HG03097 (cell line): Measurements from ENCODE around the gene CYP3A4.
"Not testable (repeated sequence)": the region's sequence is repeated elsewhere in the genome, so short reads cannot be mapped to it uniquely, and the experiment has no call there.

ENCODE experiments used
- ATAC-seq: cut with Tn5 transposase; IDR thresholded peaks from one replicate; pipeline ENCODE4 v1.9.1; 2021; ENCODE audit not compliant: unreplicated experiment, low FRiP score

Gene CYP3A4

GRCh38 chr7:99730238-99730810, 53.7 kb downstream of the CYP3A4 start:
- ATAC-seq = no peak

- ATAC-seq = no peak
Measured at GRCh38 chr7:99729486-99730237, 54.3 kb downstream of the CYP3A4 start.

DNA sequence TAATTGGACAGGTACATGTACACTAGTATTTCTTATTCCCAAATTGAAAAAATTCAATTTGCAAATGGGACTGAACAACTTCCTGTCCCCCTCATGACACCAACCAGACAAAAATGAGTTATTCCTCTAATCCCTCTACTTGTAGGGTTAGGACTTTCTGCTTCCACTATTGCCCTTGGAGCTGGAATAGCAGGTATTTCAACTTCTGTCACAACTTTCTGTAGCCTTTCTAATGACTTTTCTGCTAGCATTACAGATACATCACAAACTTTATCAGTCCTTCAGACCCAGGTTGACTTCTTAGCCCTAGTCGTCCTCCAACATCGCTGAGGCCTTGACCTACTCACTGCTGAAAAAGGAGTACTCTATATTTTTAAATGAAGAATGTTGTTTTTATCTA, 55.4 kb downstream of the CYP3A4 start:
- ATAC-seq = no peak

GRCh38 chr7:99723201-99723600, 60.8 kb downstream of the CYP3A4 start:
- ATAC-seq = not testable (repeated sequence)

DNA sequence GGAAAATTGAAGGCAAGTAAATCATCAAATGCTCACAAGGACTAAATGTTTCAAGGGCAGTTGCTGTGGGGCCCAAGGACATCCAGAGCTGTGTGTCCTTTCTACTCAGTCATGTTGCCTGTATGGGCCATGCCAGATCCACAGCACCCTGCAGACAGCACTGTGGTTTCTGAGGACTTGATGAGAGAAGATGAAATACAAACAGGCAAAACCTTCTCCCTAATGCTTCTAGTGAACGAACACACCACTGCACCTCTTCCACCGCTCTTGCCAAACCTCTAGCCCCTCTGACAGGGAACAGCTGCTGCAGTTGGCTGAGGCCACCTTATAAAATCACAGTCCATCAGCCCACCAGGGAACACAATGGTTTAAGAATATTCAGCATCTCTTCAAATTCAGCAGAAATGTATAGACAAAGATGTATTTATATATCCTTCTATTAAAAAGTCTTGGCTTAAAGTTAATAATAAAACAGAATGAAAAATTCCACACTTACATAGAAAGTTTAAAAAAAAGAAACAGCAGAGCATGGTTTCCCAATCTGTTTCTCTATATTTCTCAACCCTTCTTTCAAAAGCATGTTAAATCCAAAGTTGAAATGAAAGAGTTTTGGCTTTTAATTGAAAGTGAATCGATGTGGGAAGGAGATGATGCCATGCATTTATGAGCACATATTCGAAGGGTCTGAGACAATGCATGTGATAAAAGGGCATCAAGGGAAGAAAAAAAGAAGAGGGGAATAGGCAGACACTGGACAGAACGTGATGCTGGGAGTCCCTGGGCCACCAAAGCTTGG, 63.0 kb downstream of the CYP3A4 start:
- no peak for ATAC-seq

GRCh38 chr7:99719996-99720769, 63.8 kb downstream of the CYP3A4 start:
- no peak for ATAC-seq

DNA sequence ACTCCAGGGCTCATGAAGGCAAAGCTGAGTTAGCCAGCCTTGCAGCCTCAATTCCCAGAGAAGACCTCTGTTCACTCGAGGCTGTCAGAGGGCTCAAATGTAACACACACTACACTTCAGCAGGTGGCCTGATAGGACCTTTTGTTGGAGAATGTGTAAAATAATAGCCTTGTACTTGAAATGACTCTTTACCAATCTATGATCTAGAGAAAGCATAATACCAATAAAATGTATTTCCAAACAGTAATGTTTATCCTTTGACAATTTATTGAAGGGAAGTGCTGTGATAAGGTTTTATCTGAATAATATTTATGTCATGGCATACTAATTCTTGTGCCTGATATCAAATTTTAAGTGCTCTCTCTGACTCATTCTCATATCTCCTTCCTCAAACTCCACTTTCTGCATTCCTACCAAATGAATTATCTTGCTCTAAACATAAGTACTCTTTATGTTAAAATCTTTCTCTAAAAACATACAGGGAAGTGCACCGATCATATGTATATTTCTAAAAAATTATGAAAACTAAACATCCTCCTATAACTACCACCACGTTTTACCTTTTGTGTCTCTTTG, 69.9 kb downstream of the CYP3A4 start:
- no peak for ATAC-seq

GRCh38 chr7:99709838-99710578, 74.0 kb downstream of the CYP3A4 start:
- ATAC-seq = no peak

DNA sequence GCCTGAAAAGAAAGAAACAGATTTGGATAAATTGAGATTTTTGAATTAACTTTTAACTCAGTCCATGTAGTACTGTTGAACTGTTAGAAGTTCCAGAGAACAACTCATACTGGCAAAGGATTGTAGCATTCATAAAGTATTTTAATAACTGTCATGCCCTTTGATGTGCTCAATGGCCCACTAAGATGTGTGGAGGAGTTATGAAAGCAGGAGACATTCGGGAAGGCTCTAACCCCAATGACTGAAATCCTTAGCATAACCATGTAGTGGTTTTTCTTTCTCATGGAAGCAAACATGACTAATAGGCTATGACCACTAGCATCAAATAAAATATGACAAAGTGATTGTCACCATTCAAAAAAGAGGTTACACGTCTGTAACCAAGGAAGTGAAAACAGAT, 74.7 kb downstream of the CYP3A4 start:
- ATAC-seq = no peak

GRCh38 chr7:99707096-99707495, 76.9 kb downstream of the CYP3A4 start:
- no peak for ATAC-seq
